HG03432 (cell line): ENCODE results near the gene SERP2.

Source experiments
- ATAC-seq: cut with Tn5 transposase; IDR thresholded peaks from one replicate; pipeline ENCODE4 v1.9.1; 2021; ENCODE audit warnings: mild to moderate bottlenecking, moderate library complexity; ENCODE audit not compliant: unreplicated experiment

The SERP2 gene

DNA sequence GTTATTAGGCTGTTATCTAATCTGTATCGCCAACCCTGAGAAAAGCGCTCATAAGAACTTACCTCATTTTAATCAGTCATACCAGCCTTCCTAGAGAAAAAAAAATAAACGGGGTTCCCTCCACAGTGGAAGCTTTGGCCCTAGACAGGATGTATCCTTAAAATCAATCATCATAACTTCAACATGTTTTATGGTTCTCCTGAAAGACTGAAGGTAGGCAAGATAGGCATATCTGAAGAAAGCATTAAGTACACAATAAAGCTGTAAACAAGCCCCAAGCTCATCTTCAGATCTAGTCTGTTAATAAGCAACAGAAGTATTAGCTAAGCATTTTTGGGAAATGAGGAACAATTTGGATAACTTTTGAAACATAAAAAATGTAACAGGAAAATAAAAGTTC is 18.7 kb upstream of the SERP2 start:
- no peak for ATAC-seq

DNA sequence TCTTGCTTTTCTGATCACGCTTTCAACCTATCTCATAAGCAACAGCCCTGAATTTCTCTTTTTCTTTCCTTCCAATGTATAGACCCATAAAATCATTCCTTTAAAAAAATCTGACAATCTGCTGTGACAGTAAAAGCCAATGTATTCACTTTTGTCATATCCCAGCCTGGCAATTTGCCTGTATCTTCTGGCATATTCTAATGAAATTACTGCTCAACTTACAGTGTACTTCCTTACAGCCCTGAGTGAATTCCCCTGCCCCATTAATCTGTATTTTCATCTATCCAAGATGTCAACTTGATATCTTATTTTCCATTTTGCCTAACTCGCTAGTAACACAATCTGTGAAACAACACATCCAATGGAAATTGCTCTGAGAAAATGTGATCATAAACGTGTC is 18.0 kb upstream of the SERP2 start:
- no peak for ATAC-seq

- ATAC-seq = no peak
Measured at GRCh38 chr13:44359983-44360375, 13.6 kb upstream of the SERP2 start.

DNA sequence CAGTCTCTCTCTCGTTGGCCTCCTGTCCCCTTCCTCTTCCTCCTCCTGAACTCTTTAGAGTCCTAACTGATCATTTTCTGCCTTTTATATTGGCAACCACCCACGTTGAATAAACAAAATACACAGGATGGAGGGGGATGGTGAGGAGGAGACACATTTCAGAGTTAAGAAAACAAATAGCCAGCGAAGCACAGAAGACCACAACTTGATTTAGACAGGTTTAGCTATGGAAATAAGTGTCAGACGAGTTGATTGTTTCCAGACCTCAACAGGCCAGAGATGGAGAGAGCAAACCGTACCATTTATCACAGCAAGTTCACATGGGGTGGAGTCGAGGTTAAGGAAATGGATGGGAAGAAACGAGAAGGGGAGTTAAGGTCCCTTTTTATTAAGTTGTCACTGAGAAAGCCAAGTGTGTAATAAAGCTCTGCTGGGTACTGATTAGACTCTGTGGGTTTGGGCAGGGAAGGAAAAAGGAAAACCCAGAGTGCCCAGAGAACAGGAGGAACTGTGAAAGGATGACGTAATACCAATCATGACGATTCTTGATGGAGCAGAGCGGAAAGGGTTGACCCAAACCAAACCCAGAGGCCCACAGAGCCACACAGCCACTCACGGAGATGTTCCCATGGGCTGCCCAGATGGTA is 11.1 kb upstream of the SERP2 start:
- ATAC-seq = no peak

GRCh38 chr13:44363631-44364344 is 9.8 kb upstream of the SERP2 start:
- no peak for ATAC-seq

GRCh38 chr13:44364345-44365000 is 9.2 kb upstream of the SERP2 start:
- ATAC-seq = no peak

DNA sequence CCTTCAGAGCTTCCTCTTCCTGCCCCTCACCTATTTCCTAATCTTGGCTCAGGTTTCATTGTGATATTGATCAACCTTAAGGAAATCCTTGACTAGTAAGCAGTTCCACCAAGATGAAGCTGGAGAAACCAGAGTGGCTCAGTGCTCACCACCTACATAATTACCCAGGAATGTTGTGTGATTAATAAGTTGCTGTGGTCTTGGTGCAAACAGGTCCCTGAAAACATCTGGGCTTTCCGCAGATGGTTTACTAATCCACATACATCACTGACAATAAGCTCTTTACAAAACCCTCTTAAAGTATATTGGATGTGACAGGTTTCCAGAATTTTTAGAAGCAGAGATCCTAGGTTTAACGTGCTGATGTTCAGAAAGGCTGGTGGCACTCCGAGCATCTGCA is 8.6 kb upstream of the SERP2 start:
- ATAC-seq = no peak

DNA sequence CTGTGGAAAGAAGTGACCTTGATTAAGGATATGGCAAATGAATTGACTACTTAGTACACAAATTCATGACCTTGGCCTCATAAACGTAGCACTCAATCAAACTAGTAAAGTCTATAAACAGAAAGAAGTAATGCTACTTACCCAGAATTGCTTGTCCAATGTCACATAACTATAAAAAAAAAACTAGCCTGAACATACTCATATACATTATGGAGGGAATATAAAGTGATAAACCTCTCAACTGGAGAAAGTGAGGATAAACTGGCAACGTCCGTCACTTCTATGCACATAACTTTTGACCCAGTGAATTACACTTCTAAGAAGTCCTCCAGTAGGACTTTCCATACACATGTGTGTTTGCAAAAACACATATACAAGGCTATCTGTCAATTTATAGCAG is 7.7 kb upstream of the SERP2 start:
- no peak for ATAC-seq

GRCh38 chr13:44368062-44368591 is 5.5 kb upstream of the SERP2 start:
- ATAC-seq = no peak

GRCh38 chr13:44368599-44369368 is 4.8 kb upstream of the SERP2 start:
- no peak for ATAC-seq

DNA sequence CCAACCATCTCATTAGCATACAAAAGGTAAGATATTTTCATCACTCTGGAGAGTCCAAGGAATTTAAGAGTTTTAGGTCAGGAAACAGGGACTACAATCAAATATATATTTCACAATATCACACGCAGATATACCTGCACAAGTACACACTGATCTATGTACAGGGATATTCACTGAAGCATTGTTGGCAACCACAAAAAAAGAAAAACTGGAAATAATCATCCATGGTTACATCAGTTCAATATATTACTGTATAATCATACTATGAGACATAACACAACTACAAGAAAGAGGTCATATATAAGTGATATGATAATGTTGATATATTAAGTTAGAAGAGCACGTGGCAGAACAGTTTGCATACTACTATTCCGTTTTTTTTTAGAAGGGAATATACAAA is 2.2 kb upstream of the SERP2 start:
- no peak for ATAC-seq

DNA sequence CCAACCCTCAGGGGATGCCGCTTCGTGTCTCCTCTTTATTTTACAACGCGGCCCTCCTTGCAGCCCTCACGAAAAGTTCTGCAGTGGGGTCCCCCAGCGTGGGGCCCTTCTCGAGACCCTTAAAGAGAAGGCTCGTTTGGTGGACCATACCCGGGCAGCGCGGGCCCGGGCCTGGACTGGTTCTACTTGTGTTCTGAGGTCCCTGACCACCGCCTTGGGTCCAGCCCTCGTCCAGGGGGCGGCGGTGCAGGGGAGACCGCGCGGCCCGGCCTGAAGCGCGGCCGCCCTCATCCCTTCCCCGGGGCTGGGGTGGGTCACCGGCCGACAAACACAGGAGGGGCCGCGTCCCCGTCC is 400 bp upstream of the SERP2 start:
- no peak for ATAC-seq

GRCh38 chr13:44374348-44374712 is 706 bp downstream of the SERP2 start:
- ATAC-seq = no peak

DNA sequence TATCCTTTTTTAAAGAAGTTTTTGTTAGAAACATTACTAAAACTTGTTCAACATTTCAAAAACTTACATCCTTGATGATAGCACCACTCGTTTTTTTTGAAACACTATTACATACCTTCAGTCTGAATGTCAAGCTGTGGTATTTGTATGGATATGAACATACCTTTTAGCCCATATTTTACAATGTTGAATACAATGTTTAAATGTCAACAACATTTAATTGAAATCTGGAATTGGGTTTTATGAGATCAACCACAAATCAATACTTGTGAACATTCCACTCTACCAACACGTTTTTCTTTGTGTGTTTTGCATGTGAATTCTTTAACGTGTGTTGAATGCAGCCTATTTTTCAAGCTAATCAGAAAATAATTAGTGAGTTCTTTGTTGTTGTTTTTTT is 4.7 kb downstream of the SERP2 start:
- ATAC-seq = no peak

DNA sequence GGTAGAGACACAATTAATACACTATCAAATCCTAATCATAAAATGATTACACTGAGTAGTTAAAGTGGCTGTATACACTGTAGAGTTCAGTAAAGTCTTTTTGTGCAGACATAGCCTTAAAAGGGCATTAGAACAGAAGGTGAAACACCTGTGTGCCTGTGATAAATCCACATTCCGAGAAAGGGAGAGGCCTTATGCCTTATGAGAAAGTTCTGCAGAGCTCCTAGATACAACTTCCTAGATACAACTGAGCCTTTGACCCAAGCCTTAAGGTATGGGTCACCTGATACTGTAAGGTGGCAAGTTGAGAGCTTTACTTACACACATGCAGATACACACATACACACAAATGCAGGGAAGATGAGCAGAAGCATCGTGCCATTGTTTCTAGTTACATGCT is 6.3 kb downstream of the SERP2 start:
- ATAC-seq = no peak

- ATAC-seq = no peak
Measured at GRCh38 chr13:44380404-44381165, 7.0 kb downstream of the SERP2 start.

DNA sequence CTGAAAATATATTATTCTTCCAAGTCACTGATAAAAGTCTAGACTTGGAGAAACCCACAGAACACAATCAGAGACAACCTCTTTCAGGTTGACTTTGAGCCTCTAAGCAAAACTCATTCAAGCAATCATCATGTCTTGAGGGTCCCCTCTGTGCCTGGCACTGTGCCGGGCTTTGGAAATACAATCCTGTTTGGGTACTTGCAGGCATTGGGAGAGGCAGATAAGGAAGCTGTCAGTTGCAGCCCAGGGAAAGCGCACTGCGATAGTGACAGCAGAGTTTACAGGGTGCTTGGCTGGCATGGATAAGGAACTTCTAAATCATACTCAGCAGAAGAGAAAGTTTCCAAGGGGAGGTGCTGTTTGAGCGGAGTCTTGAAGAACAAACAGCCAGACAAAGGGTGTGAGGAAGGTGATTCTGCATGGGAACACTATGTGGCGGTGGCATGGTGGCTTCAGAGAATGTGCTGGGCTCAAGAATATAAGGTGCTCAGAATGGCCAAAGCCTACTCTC is 9.1 kb downstream of the SERP2 start:
- no peak for ATAC-seq

GRCh38 chr13:44383945-44384344 is 10.3 kb downstream of the SERP2 start:
- ATAC-seq = no peak

GRCh38 chr13:44384778-44385177 is 11.2 kb downstream of the SERP2 start:
- no peak for ATAC-seq

- no peak for ATAC-seq
Measured at GRCh38 chr13:44385401-44385800, 11.8 kb downstream of the SERP2 start.

DNA sequence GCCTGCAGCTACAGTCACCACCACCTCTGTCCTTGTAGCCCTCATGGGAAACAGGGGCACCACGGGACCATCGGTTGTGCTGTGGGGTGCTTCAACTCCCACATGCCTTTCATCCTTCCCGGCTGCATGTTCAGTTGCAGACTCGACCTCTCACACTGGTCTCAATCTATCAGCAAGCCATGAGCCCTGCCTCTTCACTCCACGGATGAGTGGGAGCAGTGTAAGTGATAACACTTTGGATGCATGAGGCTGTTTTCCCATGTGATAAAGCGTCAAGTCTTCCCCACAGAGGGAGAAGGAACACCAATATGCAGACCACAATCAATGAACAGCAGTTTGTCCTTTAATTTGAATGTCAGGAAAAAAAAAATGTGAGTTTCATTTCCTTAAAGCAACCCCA is 12.2 kb downstream of the SERP2 start:
- no peak for ATAC-seq
